Muscle of leg (tissue), 11 donors: Measurements from ENCODE around the gene B3GNT2. TPM values are rescaled to one million over a fixed set of nuclear protein-coding genes. Genes with fewer than 3 reads are reported as not detected.

Experiments
- DNase-seq: peaks from one replicate; pipeline ENCODE4 v3.0.0; 2013
- H3K27ac ChIP-seq: one replicate; pipeline ENCODE4 v1.5.1; 2013; ENCODE audit warnings: mild to moderate bottlenecking, low read length, control low read depth
- H3K27me3 ChIP-seq: one replicate; pipeline ENCODE4 v1.6.1; 2013; ENCODE audit warnings: low read length; ENCODE audit not compliant: control insufficient read depth, insufficient read depth
- H3K36me3 ChIP-seq: one replicate; pipeline ENCODE4 v1.6.1; 2013; ENCODE audit warnings: low read length; ENCODE audit not compliant: control insufficient read depth, insufficient read depth
- H3K4me1 ChIP-seq: one replicate; pipeline ENCODE4 v1.6.1; 2013; ENCODE audit warnings: low read length; ENCODE audit not compliant: control insufficient read depth, insufficient read depth
- H3K4me3 ChIP-seq: one replicate; pipeline ENCODE4 v1.5.1; 2013; ENCODE audit warnings: low read length, control low read depth
- H3K9me3 ChIP-seq: replicated peaks from 2 replicates; pipeline ENCODE4 v1.6.1; 2013; ENCODE audit warnings: low read depth, low read length; ENCODE audit not compliant: control insufficient read depth
- WGBS: methylation state at CpG from one replicate; pipeline ENCODE4 v1.1.5; 2013; ENCODE audit warnings: missing lambda C conversion rate; ENCODE audit not compliant: insufficient coverage; 5-methylcytosine and 5-hydroxymethylcytosine counted together
- polyA plus RNA-seq, 8 donors: library from polyadenylated mRNA; unstranded; fragments of 120-200 nt; gene quantifications; one replicate each; pipeline versions ENCODE4 v1.2.1 to v1.2.3, GENCODE V29; 2013; ENCODE audit warnings: inconsistent platforms in 1 of 8, low replicate concordance in 1 of 8; ENCODE audit not compliant: insufficient read length in 8 of 8, insufficient read depth in 1 of 8
- total RNA-seq: library from RNA; stranded (reverse); fragments of 120-200 nt; gene quantifications from one replicate; pipeline ENCODE4 v1.2.4, GENCODE V29; 2013

B3GNT2 gene
- total and polyA plus RNA-seq, 9 donors, result 7.5 to 11.2 (median 9.0) TPM

DNA sequence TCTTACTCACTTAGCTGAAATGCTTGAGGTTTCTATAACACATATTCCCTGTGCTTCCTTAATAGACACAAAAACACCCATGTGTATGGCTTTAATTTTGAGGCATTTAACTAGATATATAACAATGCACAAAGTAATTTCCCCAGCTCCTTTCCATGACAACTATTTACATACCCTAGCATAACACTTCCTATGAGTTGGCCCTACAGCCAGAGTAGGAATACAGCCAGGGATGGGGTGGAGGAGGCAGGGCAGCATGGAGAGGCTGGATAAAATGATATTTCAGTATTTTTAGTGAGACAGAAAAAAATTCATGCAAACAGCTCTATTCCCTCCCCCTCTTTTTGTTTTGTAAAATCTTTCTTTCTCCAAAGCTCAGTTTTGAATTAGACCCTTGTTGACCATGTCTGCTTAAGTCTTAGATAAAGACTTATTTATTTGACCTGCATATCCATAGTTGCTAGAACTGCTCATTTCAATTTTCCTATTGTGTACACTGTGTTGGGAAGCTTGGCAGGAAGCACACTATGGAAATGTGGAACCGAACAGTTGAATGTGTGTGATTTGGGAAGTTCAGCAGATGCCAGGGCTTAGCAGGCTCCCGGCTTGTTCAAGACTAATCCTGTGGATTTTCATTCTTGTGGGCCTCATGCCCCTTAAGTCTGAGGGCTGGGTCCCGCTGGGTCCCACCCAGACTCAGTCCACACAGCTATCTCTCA, 11.2 kb upstream of the B3GNT2 start:
- peaks cover 4% of the 10 kb centered on the region for H3K4me1 ChIP-seq
- no CpG with 5 or more reads among the region's 3 CpGs for WGBS

DNA sequence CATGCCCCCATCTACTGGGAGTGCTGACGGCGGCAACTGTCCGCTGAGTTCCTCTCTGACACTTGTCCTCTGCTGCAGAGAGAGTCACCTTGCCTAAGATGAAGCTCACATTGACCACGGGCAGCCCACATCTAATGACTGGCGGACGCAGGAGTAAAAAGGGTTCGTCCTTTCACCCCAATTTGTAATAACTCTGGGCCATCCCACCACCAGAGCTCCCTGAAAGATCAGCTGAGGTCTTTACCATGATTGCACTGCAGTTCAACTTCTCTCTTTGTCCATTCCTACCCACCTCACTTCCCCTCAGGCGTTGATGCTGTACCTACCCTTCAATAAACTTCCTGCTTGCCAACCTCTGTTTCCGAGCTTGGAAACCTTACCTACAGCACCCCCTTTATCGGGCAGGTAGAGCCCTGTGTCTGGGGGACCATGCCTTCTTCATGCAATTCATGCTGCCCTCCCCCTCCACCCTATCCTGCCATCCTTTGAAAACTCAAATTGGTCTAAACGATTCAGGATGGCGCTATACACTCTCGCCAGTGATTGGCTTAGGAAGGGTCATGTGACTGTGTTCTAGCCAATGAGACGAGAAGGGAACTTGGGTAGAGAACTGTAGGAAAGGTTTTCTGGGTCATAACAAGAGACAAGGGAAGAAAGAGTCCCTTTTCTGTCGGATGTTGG, 10.3 kb upstream of the B3GNT2 start:
- H3K27ac ChIP-seq, result no peak overlapping the region
- no peak for DNase-seq
- no peaks in the 10 kb centered on the region for H3K27me3 ChIP-seq
- no peaks in the 10 kb centered on the region for H3K36me3 ChIP-seq
- peaks cover 4% of the 10 kb centered on the region for H3K4me1 ChIP-seq
- WGBS, result 89% methylated on average over 13 of the region's 15 CpGs
- no peak overlapping the region for H3K4me3 ChIP-seq
- H3K9me3 ChIP-seq, result no peaks in the 10 kb centered on the region

More for the DNA sequence above, 11.2 kb upstream of the B3GNT2 start:
- Histone ChIP-seq H3K27ac (no peak overlapping the region), H3K36me3 (no peaks in the 10 kb centered on the region), H3K9me3 (no peaks in the 10 kb centered on the region), H3K27me3 (no peaks in the 10 kb centered on the region), H3K4me3 (no peak overlapping the region)
- DNase-seq, result peak; percentile 49

DNA sequence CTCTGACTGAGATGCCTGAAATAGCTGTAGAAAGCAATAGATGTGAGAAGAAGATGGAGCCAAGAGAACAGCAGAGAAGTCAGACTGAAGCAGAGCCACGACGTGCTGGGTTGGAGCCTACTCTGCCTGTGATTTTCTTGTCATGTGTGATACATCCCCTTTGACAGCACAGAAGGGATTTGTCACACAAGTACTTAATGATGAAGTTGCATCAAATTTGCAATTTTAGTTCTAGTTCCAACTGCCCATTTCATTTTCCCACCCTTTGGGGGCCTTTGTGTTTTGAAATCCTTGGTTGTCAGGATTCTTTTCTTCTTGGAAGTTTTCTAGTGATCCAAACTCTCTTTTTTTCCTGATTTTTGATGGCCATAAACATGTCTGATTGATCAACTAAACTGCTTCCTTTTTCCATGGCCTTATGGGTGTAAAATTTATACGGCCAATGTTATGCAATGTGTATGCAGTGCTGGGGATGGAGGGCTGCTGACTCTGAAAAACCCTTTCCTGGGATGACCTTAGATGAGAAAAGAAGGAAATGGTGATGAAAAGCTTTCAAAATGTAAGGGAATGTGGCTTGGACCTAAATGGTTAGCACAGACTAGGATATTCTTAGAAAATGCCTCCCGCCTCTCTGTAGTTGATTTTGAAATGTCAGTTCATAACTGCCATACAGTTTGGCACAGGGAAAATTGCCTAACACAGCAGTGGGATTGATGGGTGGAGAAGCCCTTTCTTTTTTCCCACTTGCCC, 9.6 kb upstream of the B3GNT2 start:
- Histone ChIP-seq H3K27me3 (no peaks in the 10 kb centered on the region), H3K36me3 (no peaks in the 10 kb centered on the region), H3K4me3 (no peak overlapping the region), H3K27ac (no peak overlapping the region), H3K4me1 (peaks cover 4% of the 10 kb centered on the region), H3K9me3 (no peaks in the 10 kb centered on the region)
- DNase-seq, result peak; percentile 40
- no CpG with 5 or more reads among the region's 4 CpGs for WGBS

DNA sequence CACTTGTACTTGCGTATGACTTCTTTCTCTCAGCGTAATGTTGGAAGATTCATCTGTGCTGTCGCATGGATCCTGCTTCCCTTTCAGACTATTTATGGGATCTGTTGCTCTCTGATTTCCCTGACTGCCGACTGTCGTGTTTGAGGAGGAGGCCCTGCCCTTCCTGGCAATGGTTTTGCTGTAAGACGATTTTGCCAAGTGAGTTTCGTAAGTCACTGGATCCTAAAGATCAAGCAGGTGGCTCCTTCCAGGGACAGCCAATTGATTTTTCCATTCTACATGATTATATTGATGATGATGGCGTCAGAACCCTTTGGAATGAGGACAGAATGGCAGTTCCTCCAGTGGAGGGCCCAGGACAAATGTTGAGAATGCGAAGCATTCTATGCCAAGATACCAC, 8.7 kb upstream of the B3GNT2 start:
- peak; percentile 20 for DNase-seq
- 87% methylated on average over 4 of the region's 9 CpGs for WGBS
- Histone ChIP-seq H3K9me3 (no peaks in the 10 kb centered on the region), H3K4me1 (peaks cover 4% of the 10 kb centered on the region), H3K36me3 (no peaks in the 10 kb centered on the region), H3K27ac (no peak overlapping the region), H3K27me3 (no peaks in the 10 kb centered on the region), H3K4me3 (no peak overlapping the region)

DNA sequence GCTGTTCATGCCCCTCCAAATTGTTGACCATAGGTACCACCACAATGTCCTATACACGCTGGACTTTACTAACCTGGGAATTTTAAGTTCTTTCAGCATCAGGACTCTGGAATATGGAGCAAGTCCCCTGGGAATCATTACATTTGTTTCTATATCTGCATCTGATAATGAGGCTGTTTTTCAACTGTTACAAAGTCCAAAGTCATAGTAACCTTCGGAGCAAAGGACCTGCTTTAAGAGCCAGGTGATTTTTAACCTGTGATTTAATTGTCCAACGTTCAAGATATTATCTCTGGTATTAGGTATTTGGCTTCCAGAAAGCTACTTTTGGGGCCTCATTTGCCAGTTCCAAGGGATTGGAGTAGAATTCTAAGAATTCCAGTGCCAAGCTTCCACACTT, 7.5 kb upstream of the B3GNT2 start:
- H3K27me3 ChIP-seq, result no peaks in the 10 kb centered on the region
- no peaks in the 10 kb centered on the region for H3K9me3 ChIP-seq
- no peaks in the 10 kb centered on the region for H3K36me3 ChIP-seq
- no peak overlapping the region for H3K27ac ChIP-seq
- H3K4me1 ChIP-seq, result peaks cover 4% of the 10 kb centered on the region
- no peak for DNase-seq
- H3K4me3 ChIP-seq, result no peak overlapping the region
- 80% methylated on average over 1 of the region's 3 CpGs for WGBS

DNA sequence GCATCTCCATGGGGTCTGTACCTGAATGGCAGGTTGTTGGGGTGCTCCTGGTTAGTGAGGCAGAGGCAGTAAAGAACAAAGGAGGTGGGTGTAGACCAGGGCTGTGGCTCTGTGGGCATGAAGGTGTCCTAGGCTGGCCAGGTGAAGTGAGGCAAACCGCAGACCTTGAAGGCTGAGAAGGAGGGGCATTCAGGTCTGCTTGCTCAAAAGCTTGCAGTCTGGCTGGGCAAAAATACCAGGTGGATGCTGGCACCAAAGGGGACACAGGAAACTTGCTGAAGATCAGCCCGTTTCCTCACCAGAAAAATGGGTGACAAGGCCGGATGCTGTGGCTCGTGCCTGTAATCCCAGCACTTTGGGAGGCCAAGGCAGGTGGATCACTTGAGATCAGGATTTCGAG, 6.7 kb upstream of the B3GNT2 start:
- 94% methylated on average over 4 of the region's 5 CpGs for WGBS
- Histone ChIP-seq H3K36me3 (no peaks in the 10 kb centered on the region), H3K4me3 (no peak overlapping the region), H3K27me3 (no peaks in the 10 kb centered on the region), H3K4me1 (peaks cover 4% of the 10 kb centered on the region), H3K27ac (no peak overlapping the region), H3K9me3 (no peaks in the 10 kb centered on the region)
- DNase-seq, result no peak

DNA sequence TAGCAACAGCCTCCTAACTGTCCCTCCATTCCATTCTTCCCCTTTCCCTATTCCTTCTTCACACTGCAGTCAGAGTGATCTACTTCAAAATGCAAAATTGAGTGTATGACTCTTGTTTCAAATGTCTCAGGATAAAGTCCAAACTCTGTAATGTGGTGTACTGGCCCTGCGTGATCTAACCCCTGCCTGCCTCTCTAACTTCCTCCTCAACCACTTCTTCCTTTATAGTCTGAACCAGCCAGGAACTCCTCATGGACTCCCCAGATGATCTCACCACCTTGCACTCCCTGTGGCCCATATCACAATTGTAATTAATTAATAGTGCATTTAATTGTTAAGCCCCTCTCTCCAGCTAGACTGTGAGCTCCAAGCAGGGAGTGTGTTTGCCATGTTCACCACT, 3.1 kb upstream of the B3GNT2 start:
- Histone ChIP-seq H3K4me1 (peaks cover 17% of the 10 kb centered on the region), H3K4me3 (no peak overlapping the region), H3K27ac (no peak overlapping the region), H3K9me3 (no peaks in the 10 kb centered on the region), H3K27me3 (no peaks in the 10 kb centered on the region), H3K36me3 (no peaks in the 10 kb centered on the region)
- 80% methylated on average over 1 of the region's 1 CpG for WGBS
- no peak for DNase-seq

DNA sequence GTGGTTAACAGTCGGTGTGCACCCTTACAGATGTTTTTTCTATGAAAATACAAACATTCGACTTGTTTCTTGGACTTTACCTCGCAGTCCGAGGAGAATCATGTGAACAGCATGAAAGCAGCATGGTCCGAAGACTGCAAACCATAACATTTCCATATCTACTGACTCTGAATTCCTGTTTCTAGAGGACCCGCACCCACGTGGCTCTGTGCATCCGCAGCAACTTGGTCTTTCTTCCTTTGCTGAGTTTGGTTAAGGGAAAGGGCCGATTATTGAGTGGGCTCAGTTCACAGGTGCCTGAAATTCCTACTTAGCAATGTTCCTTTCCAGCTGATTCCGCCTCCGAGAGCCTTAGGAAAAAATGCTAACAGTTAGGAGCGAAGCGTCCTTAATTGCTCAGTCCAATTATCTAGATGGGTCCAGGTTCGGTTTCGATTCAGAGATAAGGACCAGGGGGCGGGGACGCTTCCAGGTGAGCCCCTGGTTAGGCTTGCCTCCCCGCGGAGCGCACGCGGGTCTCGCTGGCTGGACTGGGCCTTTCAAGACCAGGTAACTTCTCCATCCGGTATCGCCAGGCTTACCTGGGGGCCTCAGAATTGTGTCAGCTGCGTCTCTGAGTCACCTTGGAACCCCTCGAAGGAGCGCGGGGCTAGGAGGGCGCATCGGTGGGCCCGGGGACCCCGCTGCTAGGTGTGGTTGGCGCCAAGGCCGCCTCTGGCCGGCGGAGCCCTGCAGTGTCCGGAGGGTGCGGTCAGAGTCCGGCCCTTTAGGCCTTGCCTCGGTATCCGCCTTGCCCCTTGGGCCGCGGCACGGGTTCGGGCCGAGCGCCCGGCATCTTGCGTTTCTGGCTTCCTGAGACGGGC, 1.1 kb upstream of the B3GNT2 start:
- peak overlapping the region; percentile 82 for H3K27ac ChIP-seq
- no peaks in the 10 kb centered on the region for H3K36me3 ChIP-seq
- peak overlapping the region; percentile 88 for H3K4me3 ChIP-seq
- H3K27me3 ChIP-seq, result no peaks in the 10 kb centered on the region
- no peaks in the 10 kb centered on the region for H3K9me3 ChIP-seq
- peaks cover 18% of the 10 kb centered on the region for H3K4me1 ChIP-seq
- peak; percentile 29 for DNase-seq
- WGBS, result 38% methylated on average over 42 of the region's 51 CpGs

DNA sequence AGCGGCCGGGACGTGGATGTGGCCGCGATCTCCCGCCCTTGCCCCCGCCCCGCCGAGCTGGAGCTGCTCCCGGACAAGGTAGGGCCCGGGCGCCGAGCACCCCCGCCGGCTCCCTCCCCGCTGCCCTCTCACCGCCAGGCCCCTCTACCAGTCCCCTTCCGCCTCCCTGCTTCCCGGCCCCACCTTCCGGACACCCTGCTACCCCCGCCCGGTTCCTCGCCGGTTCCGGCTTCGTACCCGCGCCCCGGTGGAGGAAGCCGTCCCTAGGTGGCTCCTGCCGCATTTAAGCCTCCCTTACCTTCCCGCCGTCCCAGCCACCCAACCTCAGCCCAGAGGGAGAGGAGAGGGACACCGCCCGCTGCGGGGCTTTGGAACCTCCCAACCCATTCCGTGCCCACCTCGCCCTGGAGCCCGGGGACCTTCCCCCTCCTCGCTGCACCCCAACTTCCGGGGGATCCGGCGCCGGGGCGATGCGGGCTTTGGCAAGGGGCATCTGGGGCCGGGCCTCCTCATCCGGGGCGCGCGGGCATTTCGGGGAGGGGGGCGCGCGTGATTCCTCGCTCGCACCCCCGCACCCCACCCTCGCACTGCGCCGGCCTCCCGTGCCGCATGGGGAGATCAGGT, 475 bp downstream of the B3GNT2 start:
- WGBS, result under 1% methylated on average over 43 of the region's 63 CpGs
- Histone ChIP-seq H3K36me3 (no peaks in the 10 kb centered on the region), H3K4me1 (peaks cover 18% of the 10 kb centered on the region), H3K9me3 (no peaks in the 10 kb centered on the region), H3K27me3 (no peaks in the 10 kb centered on the region), H3K4me3 (peak overlapping the region; percentile 97), H3K27ac (peak overlapping the region; percentile 85)
- DNase-seq, result no peak
